ENCODE measurements around the gene MADD. TPM values are rescaled to one million over a fixed set of nuclear protein-coding genes. Genes with fewer than 3 reads are reported as not detected.

The MADD gene
- total RNA-seq, 1 experiment from 2014 or later: 41.0 TPM

GRCh38 chr11:47349521-47350095 lies 79.7 kb downstream of the MADD start:
- Mint-ChIP-seq H3K27ac (no peak overlapping the region), H3K27me3 (ENCODE audit: low read depth) (no peaks in the 10 kb centered on the region)

More at GRCh38 chr11:47349521-47350095, 79.7 kb downstream of the MADD start:
- Mint-ChIP-seq H3K9me3 (no peaks in the 10 kb centered on the region), H3K4me1 (peaks cover 12 to 19% of the 10 kb centered on the region in 2 experiments), H3K36me3 (ENCODE audit: insufficient read depth in 1 of 3, low read depth in 3 of 3) (no peaks in the 10 kb centered on the region), H3K4me3 (no peak overlapping the region)
- Histone ChIP-seq H3K79me1 (ENCODE audit: insufficient read depth, low read depth, low read length, poor library complexity, severe bottlenecking) (no peaks in the 10 kb centered on the region), H2BK15ac (ENCODE audit: low read depth, low read length) (no peak overlapping the region), H3K79me2 (ENCODE audit: insufficient read depth, low read length) (no peaks in the 10 kb centered on the region), H2BK120ac (ENCODE audit: low read depth, low read length, poor library complexity, severe bottlenecking) (no peak overlapping the region), H2BK5ac (ENCODE audit: insufficient read length, low read length) (no peak overlapping the region), H4K8ac (replicated peaks; ENCODE audit: insufficient read length, low read depth, low read length) (no peak overlapping the region), H2BK12ac (ENCODE audit: insufficient read length, low read depth, low read length) (no peak overlapping the region), H3K4ac (ENCODE audit: low read depth, low read length) (no peak overlapping the region), H3K23me2 (ENCODE audit: insufficient read length, low read depth, low read length, poor library complexity, severe bottlenecking) (no peaks in the 10 kb centered on the region), H4K5ac (ENCODE audit: insufficient read length, low read depth, low read length) (no peak overlapping the region), H3K23ac (ENCODE audit: insufficient read length, low read depth, low read length) (no peak overlapping the region), H3K9me3 (ENCODE audit: control insufficient read depth, low read depth, low read length) (no peaks in the 10 kb centered on the region), H3K4me1 (ENCODE audit: insufficient read depth, low read length) (no peaks in the 10 kb centered on the region), H3K18ac (ENCODE audit: insufficient read length, low read depth, low read length) (no peak overlapping the region), H3K14ac (ENCODE audit: insufficient read depth, low read length) (no peak overlapping the region; the same call in 1 of the 2 replicates), H2AK5ac (ENCODE audit: insufficient read length, low read length) (no peak overlapping the region), H2AFZ (ENCODE audit: low read length) (no peak overlapping the region), H4K20me1 (ENCODE audit: control insufficient read depth, insufficient read depth, insufficient read length) (no peaks in the 10 kb centered on the region), H4K91ac (ENCODE audit: insufficient read length, low read depth, low read length) (no peak overlapping the region), H3K4me2 (ENCODE audit: insufficient read depth, insufficient read length, low read length) (no peak overlapping the region), H3T11ph (ENCODE audit: low read length) (no peak overlapping the region), H3K27ac (ENCODE audit: insufficient read length, low read depth, low read length) (no peak overlapping the region), H2BK20ac (ENCODE audit: low read depth, low read length, poor library complexity, severe bottlenecking) (no peak overlapping the region), H3K27me3 (ENCODE audit: insufficient read depth, low read length) (no peaks in the 10 kb centered on the region), H3K56ac (ENCODE audit: insufficient read length, low read depth, low read length) (no peak overlapping the region), H3K9ac (ENCODE audit: extremely low read depth, insufficient read length, low read length) (no peak overlapping the region)
- no peak for DNase-seq
- WGBS (ENCODE audit: extremely low coverage, insufficient read length, low lambda C conversion rate): no CpG with 5 or more reads among the region's 23 CpGs
- no peak for TF ChIP-seq CTCF (conservative IDR thresholded peaks at IDR 0.05)
